ENCODE measurements around the gene ZMYND8. TPM values are rescaled to one million over a fixed set of nuclear protein-coding genes. Genes with fewer than 3 reads are reported as not detected.
"Not testable (repeated sequence)": the region's sequence is repeated elsewhere in the genome, so short reads cannot be mapped to it uniquely, and the experiment has no call there.

Gene ZMYND8
- total RNA-seq, 1 experiment from 2014 or later, result 50.7 TPM

- ATAC-seq; POLR2A ChIA-PET; H3K36me3 ChIP-seq (ENCODE audit: control insufficient read depth, insufficient read depth, low read length); H3K9me3 ChIP-seq (ENCODE audit: control insufficient read depth, insufficient read depth, low read depth, low read length); DNase-seq (ENCODE audit: low read depth, low spot score); CTCF ChIA-PET; H3K4me3 ChIP-seq (ENCODE audit: low read depth in 2 of 2, low read length in 2 of 2); H3K27me3 ChIP-seq (ENCODE audit: control insufficient read depth, insufficient read depth, low read length); in situ Hi-C loops (cut with HindIII; ENCODE audit: low pct_unique_long_range_greater_than_20kb, low sequenced_read_pairs); BruUV-seq (replicated peaks): not testable (repeated sequence)
- peaks cover 14% of the 10 kb centered on the region for H3K4me1 ChIP-seq (ENCODE audit: control insufficient read depth, insufficient read depth, low read length)
- H3K27ac ChIP-seq (ENCODE audit: low read length), result peak overlapping the region; percentile 78; the same call in 1 of the 2 replicates
- intact Hi-C loops (cut with micrococcal nuclease; ENCODE audit: unreplicated experiment), result loop anchor here (10.0 kb wide), 1 partner anchor 71 kb away; no protein-coding TSS in a partner anchor
Measured at GRCh38 chr20:47393796-47394514, 37.5 kb upstream of the ZMYND8 start.

- H3K36me3 ChIP-seq (ENCODE audit: control insufficient read depth, insufficient read depth, low read length), result no peaks in the 10 kb centered on the region
- peaks cover 14% of the 10 kb centered on the region for H3K4me1 ChIP-seq (ENCODE audit: control insufficient read depth, insufficient read depth, low read length)
- in situ Hi-C loops (cut with HindIII; ENCODE audit: low pct_unique_long_range_greater_than_20kb, low sequenced_read_pairs) (no loop called here), intact Hi-C loops (cut with micrococcal nuclease; ENCODE audit: unreplicated experiment) (loop anchor here (10.0 kb wide), 1 partner anchor 72 kb away; no protein-coding TSS in a partner anchor)
- no peaks in the 10 kb centered on the region for H3K9me3 ChIP-seq (ENCODE audit: control insufficient read depth, insufficient read depth, low read depth, low read length)
- TF ChIP-seq REST (IDR thresholded peaks at IDR 0.05; ENCODE audit: insufficient read depth in 1 of 2, low read depth in 2 of 2, low read length in 1 of 2) (no peak), CTCF (IDR thresholded peaks at IDR 0.05) (no peak), POLR2AphosphoS5 (IDR thresholded peaks at IDR 0.05; ENCODE audit: low read depth, low read length) (no peak), TCF7L2 (IDR thresholded peaks at IDR 0.05; ENCODE audit: low read depth, low read length) (no peak), SIN3A (IDR thresholded peaks at IDR 0.05; ENCODE audit: borderline replicate concordance, insufficient read depth, low read depth, low read length) (no peak)
- peak overlapping the region; percentile 78 for H3K27ac ChIP-seq (ENCODE audit: low read length)
- ChIA-PET CTCF (no interaction called here), POLR2A (interaction anchor here (0.5 kb wide), 1 partner anchor 52 kb away, joined by 3 read pairs; no protein-coding TSS in a partner anchor)
- ATAC-seq (no peak), DNase-seq (ENCODE audit: low read depth, low spot score) (no peak)
- H3K4me3 ChIP-seq (ENCODE audit: low read depth in 2 of 2, low read length in 2 of 2), result no peak overlapping the region
- H3K27me3 ChIP-seq (ENCODE audit: control insufficient read depth, insufficient read depth, low read length), result no peaks in the 10 kb centered on the region
- BruUV-seq (replicated peaks), result no TSS peak
Measured at GRCh38 chr20:47392721-47393073, 36.2 kb upstream of the ZMYND8 start.

All from Panc1 (cell line).